GM19328 (cell line): ENCODE measurements around the gene SCML1.

Experiments
- ATAC-seq: cut with Tn5 transposase; IDR thresholded peaks from one replicate; pipeline ENCODE4 v1.9.1; 2021; ENCODE audit warnings: mild to moderate bottlenecking, moderate library complexity; ENCODE audit not compliant: unreplicated experiment

SCML1 gene

GRCh38 chrX:17788956-17789562, 51.8 kb downstream of the SCML1 start:
- no peak for ATAC-seq

GRCh38 chrX:17792826-17793225, 55.5 kb downstream of the SCML1 start:
- no peak for ATAC-seq

- no peak for ATAC-seq
Measured at GRCh38 chrX:17798921-17799320, 61.6 kb downstream of the SCML1 start.

- ATAC-seq: no peak
Measured at GRCh38 chrX:17801431-17801830, 64.1 kb downstream of the SCML1 start.

GRCh38 chrX:17802756-17803155, 65.5 kb downstream of the SCML1 start:
- ATAC-seq: no peak

- no peak for ATAC-seq
Measured at GRCh38 chrX:17803449-17803848, 66.2 kb downstream of the SCML1 start.
